Central memory CD8-positive, alpha-beta T cell (primary cell): ENCODE measurements around the gene EMILIN2.

Experiments
- ATAC-seq: fragments of 150-1000 bp; cut with Tn5 transposase; replicated peaks from 2 replicates; pipeline ENCODE4 v1.10.0; 2022; ENCODE audit warnings: mild to moderate bottlenecking, moderate FRiP score, moderate number of reproducible peaks; ENCODE audit not compliant: poor library complexity, severe bottlenecking; ENCODE audit errors: extremely low read depth
- DNase-seq, 2 donors: peaks; one replicate each; pipeline ENCODE4 v3.0.0; 2021; ENCODE audit warnings: low spot score in 2 of 2
- H3K27ac Mint-ChIP-seq: one replicate; pipeline ENCODE4 v1.8.0; 2022; ENCODE audit warnings: low read depth, mild to moderate bottlenecking, moderate library complexity, mixed read lengths
- H3K27me3 Mint-ChIP-seq: one replicate; pipeline ENCODE4 v1.8.0; 2022; ENCODE audit warnings: mixed read lengths
- H3K36me3 Mint-ChIP-seq: one replicate; pipeline ENCODE4 v1.8.0; 2022; ENCODE audit warnings: mild to moderate bottlenecking, moderate library complexity, mixed read lengths; ENCODE audit not compliant: insufficient read depth
- H3K4me1 Mint-ChIP-seq: one replicate; pipeline ENCODE4 v1.8.0; 2022; ENCODE audit warnings: mixed read lengths
- H3K4me3 Mint-ChIP-seq: one replicate; pipeline ENCODE4 v1.8.0; 2022; ENCODE audit warnings: mild to moderate bottlenecking, moderate library complexity, mixed read lengths
- H3K9me3 Mint-ChIP-seq: one replicate; pipeline ENCODE4 v1.8.0; 2022; ENCODE audit warnings: mixed read lengths

Gene EMILIN2

DNA sequence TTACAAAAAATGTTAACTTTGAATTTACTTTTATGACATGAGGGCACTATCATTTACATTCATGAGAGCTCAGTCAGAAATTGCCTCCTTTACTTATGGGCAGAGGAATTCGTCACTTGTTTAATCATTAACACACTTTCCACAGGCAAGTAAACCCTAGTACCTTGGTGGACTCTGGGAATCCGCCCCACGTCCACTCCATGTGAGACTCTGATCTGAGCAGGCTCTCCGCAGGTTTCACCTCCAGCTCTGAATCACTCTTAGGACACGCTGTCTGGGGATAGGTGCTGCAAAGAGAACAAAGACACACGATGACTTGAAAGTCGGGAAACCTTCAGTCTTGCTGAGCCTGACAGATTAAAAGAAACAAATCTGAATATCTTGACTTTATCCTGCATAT, 92.5 kb downstream of the EMILIN2 start:
- DNase-seq = no peak
- peak overlapping the region; percentile 70 for H3K27ac Mint-ChIP-seq
- H3K9me3 Mint-ChIP-seq = no peaks in the 10 kb centered on the region
- H3K4me1 Mint-ChIP-seq = peaks cover 16% of the 10 kb centered on the region
- ATAC-seq = no peak
- H3K4me3 Mint-ChIP-seq = no peak overlapping the region
- H3K36me3 Mint-ChIP-seq = peaks cover 45% of the 10 kb centered on the region
- no peaks in the 10 kb centered on the region for H3K27me3 Mint-ChIP-seq

DNA sequence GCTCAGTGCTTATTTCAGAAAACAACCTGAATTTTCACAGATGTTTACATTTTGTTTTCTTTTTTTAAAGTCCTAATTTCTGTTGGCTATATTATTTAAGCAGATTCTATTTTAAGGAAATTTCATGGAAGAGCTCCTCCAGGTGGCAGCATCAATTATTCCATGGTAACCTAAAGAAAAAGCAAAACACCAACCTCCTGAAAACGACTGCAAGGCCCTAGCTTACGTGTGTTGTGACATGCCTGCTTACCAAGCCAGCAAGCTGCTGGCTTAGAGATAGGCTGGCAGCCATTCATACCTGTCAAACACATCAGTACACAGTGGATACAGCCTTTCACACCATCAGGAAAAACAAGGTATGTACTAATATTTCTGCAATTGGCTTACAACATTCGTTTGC, 101.2 kb downstream of the EMILIN2 start:
- Mint-ChIP-seq H3K27me3 (no peaks in the 10 kb centered on the region), H3K4me3 (no peak overlapping the region), H3K27ac (no peak overlapping the region), H3K9me3 (no peaks in the 10 kb centered on the region), H3K4me1 (peaks cover 35% of the 10 kb centered on the region), H3K36me3 (peaks cover 56% of the 10 kb centered on the region)
- ATAC-seq = no peak
- DNase-seq = no peak

GRCh38 chr18:2952605-2953004, 105.8 kb downstream of the EMILIN2 start:
- peak overlapping the region; percentile 80 for H3K27ac Mint-ChIP-seq
- no peak for ATAC-seq

DNA sequence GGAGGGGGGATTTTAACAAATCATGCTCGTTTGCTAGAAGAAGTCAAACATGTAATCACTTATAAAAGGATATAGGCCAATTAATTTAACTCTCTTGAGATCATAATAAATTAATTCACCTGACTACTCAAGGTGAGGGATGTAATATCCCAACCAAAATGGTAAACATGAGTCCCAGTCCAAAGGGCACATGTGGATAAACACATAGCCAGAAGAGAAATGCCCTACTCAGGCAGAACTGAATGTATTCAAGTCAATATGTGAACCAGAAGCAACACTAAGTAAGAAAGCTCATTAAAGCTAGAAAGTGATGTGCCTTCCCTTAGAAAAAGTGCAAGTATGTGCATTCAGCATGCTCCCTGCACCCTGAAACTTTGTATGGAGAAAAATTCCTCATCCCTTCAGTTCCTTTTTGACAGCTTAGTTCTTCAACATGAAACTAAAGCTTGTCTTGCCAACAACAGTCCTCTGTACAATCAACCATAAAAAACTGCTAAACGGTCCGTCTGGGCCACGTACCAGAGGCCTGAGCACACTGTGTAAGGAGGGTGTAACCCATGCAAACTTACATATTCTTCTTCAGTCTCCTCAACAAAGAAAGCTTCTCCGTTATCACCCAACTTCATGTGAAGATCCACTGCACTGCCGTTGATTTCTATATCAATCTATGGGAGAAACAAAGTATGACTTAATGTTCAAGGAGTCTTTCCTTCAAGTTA, 107.3 kb downstream of the EMILIN2 start:
- H3K36me3 Mint-ChIP-seq = peaks cover 63% of the 10 kb centered on the region
- no peak overlapping the region for H3K27ac Mint-ChIP-seq
- no peaks in the 10 kb centered on the region for H3K27me3 Mint-ChIP-seq
- ATAC-seq = no peak
- H3K4me1 Mint-ChIP-seq = peaks cover 44% of the 10 kb centered on the region
- no peaks in the 10 kb centered on the region for H3K9me3 Mint-ChIP-seq
- DNase-seq = no peak
- no peak overlapping the region for H3K4me3 Mint-ChIP-seq

More at GRCh38 chr18:2952605-2953004, 105.8 kb downstream of the EMILIN2 start:
- no peak for DNase-seq
- Mint-ChIP-seq H3K36me3 (peaks cover 65% of the 10 kb centered on the region), H3K9me3 (no peaks in the 10 kb centered on the region), H3K4me1 (peaks cover 38% of the 10 kb centered on the region), H3K27me3 (no peaks in the 10 kb centered on the region), H3K4me3 (no peak overlapping the region)

DNA sequence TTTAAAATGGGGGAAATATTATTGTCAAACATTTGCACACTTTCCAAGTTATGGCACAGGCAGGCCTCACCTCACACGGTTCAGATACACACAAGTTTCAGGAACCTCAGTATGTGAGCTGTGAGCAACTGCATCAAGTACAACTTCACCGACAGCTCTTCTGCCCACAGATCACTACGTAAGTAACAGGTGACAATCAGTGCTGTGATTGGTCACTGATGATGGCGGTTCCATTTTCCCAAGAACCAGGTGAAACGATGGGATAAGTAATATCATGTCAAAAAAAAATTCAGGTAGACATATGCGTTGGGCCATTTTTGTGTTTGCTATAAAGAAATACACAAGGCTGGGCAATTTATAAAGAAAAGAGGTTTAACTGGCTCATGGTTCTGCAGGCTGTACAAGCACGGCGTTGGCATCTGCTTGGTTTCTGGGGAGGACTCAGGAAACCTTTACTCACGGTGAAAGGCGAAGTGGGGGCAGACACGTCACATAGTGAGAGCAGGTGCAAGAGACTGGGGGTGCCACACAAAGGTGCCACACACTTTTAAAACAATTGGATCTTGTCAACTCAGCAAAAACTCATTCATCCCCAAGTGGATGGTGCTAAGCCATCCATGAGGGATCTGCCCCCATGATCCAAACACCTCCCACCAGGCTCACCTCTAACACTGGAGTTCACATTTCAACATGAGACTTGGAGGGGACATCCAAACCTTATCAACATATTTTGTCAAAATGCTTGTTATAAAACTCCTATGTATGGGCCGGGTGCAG, 108.3 kb downstream of the EMILIN2 start:
- no peaks in the 10 kb centered on the region for H3K27me3 Mint-ChIP-seq
- no peak for DNase-seq
- ATAC-seq = no peak
- peaks cover 62% of the 10 kb centered on the region for H3K36me3 Mint-ChIP-seq
- H3K4me1 Mint-ChIP-seq = peaks cover 50% of the 10 kb centered on the region
- peak overlapping the region; percentile 99 for H3K27ac Mint-ChIP-seq
- no peaks in the 10 kb centered on the region for H3K9me3 Mint-ChIP-seq
- peak overlapping the region; percentile 73 for H3K4me3 Mint-ChIP-seq

DNA sequence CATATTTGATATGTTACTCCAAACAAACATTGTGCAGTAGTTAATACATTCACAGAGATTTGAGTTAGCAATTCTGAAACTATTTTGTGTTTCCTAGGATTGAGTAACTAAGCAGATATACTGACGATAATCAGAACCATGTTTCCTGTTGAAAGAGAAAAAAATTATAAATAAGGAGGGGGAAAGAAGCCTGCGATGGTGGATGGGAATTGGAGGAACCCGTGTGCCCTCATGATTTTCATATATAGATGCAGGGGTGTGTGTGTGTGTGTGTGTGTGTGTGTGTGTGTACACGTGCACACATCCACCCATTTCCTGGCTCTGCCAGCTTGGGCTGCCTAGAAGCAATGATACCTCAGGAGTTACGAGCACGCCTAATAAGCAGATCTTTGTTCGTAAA, 109.2 kb downstream of the EMILIN2 start:
- H3K4me1 Mint-ChIP-seq = peaks cover 59% of the 10 kb centered on the region
- H3K36me3 Mint-ChIP-seq = peaks cover 60% of the 10 kb centered on the region
- ATAC-seq = no peak

DNA sequence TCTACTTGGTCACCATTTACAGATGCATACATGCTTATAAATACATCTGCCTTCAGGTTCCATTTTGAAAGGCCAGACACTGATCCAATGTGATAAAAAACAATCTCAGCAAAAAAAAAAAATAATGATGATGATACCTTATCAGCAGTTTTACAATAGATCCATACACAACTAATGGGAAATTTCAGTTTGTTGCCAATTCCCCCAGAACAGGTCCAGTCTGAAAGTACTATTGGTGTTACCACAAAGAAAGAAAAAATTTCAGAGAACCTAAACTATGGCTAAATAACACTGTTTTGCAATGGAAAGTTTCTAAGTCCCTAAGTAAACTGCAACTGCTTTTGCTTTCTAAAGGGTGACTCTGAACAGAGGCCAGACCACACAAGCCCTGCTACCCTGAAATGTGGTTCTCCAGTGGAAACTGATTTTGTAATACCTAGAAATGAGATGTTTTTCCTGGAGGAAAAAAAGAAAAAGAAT, 112.1 kb downstream of the EMILIN2 start:
- Mint-ChIP-seq H3K9me3 (no peaks in the 10 kb centered on the region), H3K36me3 (peaks cover 44% of the 10 kb centered on the region), H3K4me3 (peak overlapping the region; percentile 73), H3K27me3 (no peaks in the 10 kb centered on the region), H3K4me1 (peaks cover 77% of the 10 kb centered on the region), H3K27ac (peak overlapping the region; percentile 99)
- DNase-seq = no peak
- ATAC-seq = no peak

More for the DNA sequence above, 109.2 kb downstream of the EMILIN2 start:
- H3K4me3 Mint-ChIP-seq = peak overlapping the region; percentile 73
- no peaks in the 10 kb centered on the region for H3K27me3 Mint-ChIP-seq
- no peaks in the 10 kb centered on the region for H3K9me3 Mint-ChIP-seq
- DNase-seq = no peak
- H3K27ac Mint-ChIP-seq = peak overlapping the region; percentile 99

- Mint-ChIP-seq H3K36me3 (peaks cover 41% of the 10 kb centered on the region), H3K27ac (peak overlapping the region; percentile 99), H3K9me3 (no peaks in the 10 kb centered on the region), H3K4me3 (peak overlapping the region; percentile 75), H3K4me1 (peaks cover 80% of the 10 kb centered on the region), H3K27me3 (no peaks in the 10 kb centered on the region)
- DNase-seq (no peak), ATAC-seq (no peak)
Measured at GRCh38 chr18:2959341-2959740, 112.5 kb downstream of the EMILIN2 start.

GRCh38 chr18:2960983-2961696, 114.3 kb downstream of the EMILIN2 start:
- Mint-ChIP-seq H3K36me3 (peaks cover 36% of the 10 kb centered on the region), H3K4me1 (peaks cover 74% of the 10 kb centered on the region), H3K27ac (peak overlapping the region; percentile 99), H3K27me3 (no peaks in the 10 kb centered on the region), H3K9me3 (no peaks in the 10 kb centered on the region), H3K4me3 (peak overlapping the region; percentile 75)
- DNase-seq (no peak), ATAC-seq (no peak)

DNA sequence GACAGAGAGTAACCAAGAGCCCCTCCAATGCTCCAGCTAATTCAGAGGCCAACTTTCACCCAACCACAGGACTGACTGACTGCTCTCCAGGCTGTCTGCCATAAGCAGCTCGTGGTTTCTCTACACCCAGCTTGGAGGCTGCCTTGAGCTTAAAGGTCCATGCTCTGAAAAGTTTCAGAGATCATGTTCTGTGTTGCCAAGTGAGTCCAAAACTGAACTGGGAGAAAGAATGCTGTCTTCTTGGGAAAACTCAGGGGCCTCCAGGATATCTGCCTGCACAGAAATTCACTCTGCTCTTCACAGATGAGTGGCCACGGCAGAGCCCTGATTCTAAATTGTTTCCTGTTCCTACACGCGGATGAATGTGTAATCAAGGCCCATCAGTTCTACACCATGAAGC, 115.0 kb downstream of the EMILIN2 start:
- Mint-ChIP-seq H3K36me3 (peaks cover 35% of the 10 kb centered on the region), H3K4me1 (peaks cover 74% of the 10 kb centered on the region), H3K27me3 (no peaks in the 10 kb centered on the region), H3K27ac (peak overlapping the region; percentile 99), H3K4me3 (peak overlapping the region; percentile 75), H3K9me3 (no peaks in the 10 kb centered on the region)
- no peak for ATAC-seq
- DNase-seq = no peak

DNA sequence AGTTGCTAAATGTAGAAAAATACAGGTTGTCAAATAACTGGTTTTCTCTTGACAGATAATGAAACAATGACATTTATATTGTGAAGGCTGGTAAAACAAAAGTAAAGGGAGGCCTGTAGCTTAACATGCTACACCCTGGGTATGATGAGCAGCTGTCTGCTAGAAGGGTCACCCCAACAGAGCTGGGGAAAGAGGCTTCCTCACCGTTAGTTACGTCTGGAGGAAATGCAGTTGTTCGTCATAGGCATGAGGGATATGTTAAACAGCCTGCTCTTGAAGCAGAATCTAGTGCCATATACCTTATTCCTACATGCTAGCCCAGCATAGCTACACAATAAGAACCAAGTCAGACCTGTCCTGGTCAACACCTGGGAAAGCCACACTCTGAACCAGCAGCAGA, 116.2 kb downstream of the EMILIN2 start:
- ATAC-seq = peak; percentile 73
- H3K27ac Mint-ChIP-seq = peak overlapping the region; percentile 99
- H3K4me3 Mint-ChIP-seq = peak overlapping the region; percentile 75
- H3K27me3 Mint-ChIP-seq = no peaks in the 10 kb centered on the region
- no peaks in the 10 kb centered on the region for H3K9me3 Mint-ChIP-seq
- H3K36me3 Mint-ChIP-seq = peaks cover 30% of the 10 kb centered on the region
- DNase-seq = peak in 1 of 2 donors; percentile 67
- H3K4me1 Mint-ChIP-seq = peaks cover 76% of the 10 kb centered on the region

DNA sequence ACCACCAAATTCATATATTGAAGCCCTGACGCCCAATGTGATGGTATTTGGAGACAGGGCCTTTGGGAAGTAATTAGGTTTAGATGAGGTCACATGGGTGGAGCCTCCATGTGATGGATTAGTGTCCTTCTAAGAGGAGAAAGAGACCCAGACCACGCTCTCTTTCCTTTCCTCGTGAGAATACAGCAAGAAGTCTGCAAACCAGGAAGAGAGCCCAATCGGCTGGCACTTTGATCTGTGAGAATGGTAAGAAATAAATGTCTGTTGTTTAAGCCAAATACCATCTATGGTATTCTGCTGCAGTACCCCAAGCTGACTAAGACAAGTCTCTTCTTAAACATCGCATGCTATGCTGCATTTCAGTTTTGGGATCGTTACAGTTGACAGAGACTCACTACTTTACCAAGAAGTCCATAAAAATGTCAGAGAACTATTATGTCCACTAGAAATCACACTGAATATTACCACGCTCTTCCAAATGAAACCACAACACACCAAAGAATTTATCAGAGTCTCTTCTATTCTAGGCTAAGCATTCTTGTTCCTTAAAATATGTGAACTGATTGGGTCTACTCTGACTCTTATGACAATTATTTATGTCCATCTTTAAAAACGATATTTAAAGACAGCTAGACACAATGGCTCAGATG, 117.7 kb downstream of the EMILIN2 start:
- DNase-seq (no peak), ATAC-seq (no peak)
- peaks cover 81% of the 10 kb centered on the region for H3K4me1 Mint-ChIP-seq
- H3K27me3 Mint-ChIP-seq = no peaks in the 10 kb centered on the region
- peak overlapping the region; percentile 64 for H3K4me3 Mint-ChIP-seq
- H3K36me3 Mint-ChIP-seq = peaks cover 26% of the 10 kb centered on the region
- H3K9me3 Mint-ChIP-seq = no peaks in the 10 kb centered on the region
- H3K27ac Mint-ChIP-seq = peak overlapping the region; percentile 99
